NB4 (cell line): ENCODE results near the gene NID2.

Experiments used
- CTCF ChIP-seq: IDR thresholded peaks from one replicate; pipeline ENCODE4 v1.5.1; 2012; ENCODE audit warnings: low read depth, low read length
- MAX ChIP-seq: IDR thresholded peaks from 2 replicates; pipeline ENCODE4 v1.6.1; 2011; ENCODE audit warnings: low read depth, low read length
- MYC ChIP-seq: IDR thresholded peaks from 2 replicates; pipeline ENCODE4 v1.6.1; 2011; ENCODE audit warnings: low read depth, low read length
- POLR2A ChIP-seq: IDR thresholded peaks from 2 replicates; pipeline ENCODE4 v1.6.1; 2011; ENCODE audit warnings: mild to moderate bottlenecking; ENCODE audit not compliant: insufficient read length; ENCODE audit errors: extremely low read depth

GRCh38 chr14:52025310-52025709 lies 43.5 kb downstream of the NID2 start:
- TF ChIP-seq CTCF (no peak), POLR2A (no peak), MAX (no peak), MYC (no peak)
